ENCODE measurements around the gene DNAH17.

GRCh38 chr17:78384479-78385175 is 192.6 kb downstream of the DNAH17 start:
- TF ChIP-seq CTCF (IDR thresholded peaks at IDR 0.05) (no peak), POLR2A (IDR thresholded peaks at IDR 0.05) (no peak)

Measured in lower leg skin (tissue), 3 donors.